Cerebellar nuclear complex (tissue), 1 donor: Measurements from ENCODE around the gene TJP1.
"Not testable (repeated sequence)": the region's sequence is repeated elsewhere in the genome, so short reads cannot be mapped to it uniquely, and the experiment has no call there.

Experiments used
- DNase-seq, 2 experiments: peaks; one replicate each; lab custom pipeline; 2025; lab: John Stamatoyannopoulos, UW

TJP1 gene

DNA sequence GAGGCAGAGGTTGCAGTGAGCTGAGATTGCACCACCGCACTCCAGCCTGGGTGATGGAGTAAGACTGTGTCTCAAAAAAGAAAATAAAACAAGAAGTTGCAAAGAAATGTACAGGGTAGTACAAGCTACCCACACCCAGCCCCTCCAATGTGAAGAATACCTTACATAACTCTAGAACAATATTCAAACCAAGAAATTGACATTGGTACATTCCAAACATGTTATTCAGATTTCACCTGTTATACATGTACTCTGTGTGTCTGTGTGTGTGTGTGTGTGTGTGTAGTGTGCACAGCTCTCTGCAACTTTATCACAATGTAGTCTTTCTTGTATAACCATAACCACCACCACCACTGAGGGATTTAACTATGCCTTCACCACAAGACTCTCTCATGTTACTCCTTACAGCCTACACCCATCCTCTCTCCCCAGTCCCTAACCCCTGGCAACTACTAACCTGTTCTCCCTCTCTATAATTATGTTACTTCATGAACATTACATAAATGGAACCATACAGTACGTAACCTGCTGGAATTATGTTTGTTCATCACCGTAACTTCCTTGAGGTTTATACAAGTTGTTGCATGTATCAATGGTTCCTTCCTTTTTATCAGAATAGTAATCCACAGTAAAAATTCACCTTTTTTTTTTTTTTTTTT lies 16.2 kb upstream of the TJP1 start:
- DNase-seq, result no peak

DNA sequence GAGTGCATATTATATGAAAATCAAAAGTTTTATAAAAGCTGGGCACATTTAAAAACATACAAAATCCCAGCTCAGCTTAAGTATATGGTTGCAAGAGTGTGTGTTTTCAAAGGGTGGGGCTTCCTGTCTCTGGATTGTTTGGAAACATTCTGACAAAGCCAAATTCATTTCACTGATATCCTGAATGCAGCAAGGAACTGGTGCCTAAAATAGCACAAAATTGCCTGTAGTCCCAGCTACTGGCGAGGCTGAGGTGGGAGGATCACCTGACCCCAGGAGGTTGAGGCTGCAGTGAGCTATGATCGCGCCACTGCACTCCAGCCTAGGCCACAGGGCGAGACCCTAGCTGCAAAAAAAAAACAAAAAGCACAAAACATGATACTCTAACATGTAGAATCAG lies 13.0 kb upstream of the TJP1 start:
- no peak for DNase-seq

DNA sequence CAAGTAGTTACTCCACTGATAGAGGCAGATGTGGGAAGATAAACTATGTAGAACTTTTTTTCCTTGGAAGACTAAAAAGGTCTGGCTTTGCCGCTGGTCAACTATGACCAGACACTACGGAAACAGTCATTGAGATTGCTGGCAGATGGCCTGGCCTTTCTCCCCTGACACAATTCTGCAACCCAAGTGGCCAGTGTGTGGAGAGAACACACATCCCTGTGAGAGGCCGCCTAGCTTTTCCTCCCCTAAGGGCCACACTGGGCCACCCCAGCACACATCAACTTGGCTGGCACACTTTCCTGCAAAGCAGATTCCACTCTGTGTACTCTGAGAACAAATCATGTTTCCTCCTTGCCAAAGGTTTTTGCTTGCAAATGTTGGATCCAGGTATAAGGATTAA lies 10.4 kb upstream of the TJP1 start:
- no peak for DNase-seq

DNA sequence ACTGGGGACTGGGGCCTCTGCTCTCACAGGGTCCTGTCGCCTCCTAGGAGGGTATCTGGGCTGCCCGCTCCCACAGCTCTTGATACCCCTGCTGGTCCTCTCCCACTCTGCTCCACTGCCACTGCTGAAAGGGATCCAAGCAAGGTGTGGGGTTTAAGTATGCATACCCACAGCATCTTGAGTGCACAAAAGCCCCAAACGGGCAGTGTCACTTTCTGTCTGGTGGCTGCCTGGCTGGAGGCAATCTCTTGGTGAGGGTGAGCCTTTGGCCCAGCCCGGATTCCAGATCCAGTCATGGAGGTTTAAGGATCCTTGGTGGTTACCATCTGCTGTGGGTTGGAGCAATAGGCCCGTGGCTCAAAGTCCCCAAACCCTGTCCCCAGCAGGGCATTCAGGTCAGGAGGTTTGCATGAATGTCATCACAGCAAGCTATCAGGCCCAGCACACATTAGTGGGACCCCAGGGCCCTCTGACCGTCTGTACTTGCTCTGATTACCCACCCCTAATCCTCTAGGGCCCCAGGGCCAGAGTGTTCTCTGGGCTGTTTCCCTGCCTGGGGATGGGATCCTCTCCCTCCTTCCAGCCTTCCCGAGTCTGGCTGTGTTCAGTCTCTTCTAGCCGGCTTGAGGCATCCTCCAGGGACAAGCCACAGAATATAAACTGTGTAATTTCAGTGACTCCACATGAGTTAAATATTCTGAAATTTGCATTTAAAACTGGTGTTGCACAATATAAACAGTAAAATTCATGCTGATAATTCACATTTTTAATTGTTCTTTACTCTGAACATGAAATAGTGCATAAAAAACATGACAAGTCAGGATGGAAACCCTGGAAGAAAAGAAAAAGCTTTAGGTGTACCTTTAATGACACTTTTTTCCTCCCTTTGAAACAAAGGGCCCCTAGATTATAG lies 4.9 kb upstream of the TJP1 start:
- DNase-seq, result no peak

DNA sequence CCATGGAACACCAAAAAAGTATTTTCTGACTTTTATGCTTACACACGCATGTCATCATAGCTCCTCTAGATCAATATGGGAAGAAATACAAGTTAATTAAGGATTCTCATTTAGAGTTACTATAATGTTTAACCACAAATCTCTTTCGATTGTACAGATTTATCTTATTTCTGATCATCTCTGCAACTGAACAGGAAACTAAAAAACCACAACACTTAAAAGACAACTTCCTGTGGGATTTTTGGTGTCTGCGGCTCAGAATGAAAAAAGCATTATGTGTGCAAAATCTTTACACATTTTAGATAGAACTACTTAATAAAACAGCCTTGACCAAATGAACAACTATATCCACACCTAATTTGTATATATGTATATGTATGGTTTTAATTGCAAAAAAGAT lies 3.0 kb upstream of the TJP1 start:
- DNase-seq, result no peak

DNA sequence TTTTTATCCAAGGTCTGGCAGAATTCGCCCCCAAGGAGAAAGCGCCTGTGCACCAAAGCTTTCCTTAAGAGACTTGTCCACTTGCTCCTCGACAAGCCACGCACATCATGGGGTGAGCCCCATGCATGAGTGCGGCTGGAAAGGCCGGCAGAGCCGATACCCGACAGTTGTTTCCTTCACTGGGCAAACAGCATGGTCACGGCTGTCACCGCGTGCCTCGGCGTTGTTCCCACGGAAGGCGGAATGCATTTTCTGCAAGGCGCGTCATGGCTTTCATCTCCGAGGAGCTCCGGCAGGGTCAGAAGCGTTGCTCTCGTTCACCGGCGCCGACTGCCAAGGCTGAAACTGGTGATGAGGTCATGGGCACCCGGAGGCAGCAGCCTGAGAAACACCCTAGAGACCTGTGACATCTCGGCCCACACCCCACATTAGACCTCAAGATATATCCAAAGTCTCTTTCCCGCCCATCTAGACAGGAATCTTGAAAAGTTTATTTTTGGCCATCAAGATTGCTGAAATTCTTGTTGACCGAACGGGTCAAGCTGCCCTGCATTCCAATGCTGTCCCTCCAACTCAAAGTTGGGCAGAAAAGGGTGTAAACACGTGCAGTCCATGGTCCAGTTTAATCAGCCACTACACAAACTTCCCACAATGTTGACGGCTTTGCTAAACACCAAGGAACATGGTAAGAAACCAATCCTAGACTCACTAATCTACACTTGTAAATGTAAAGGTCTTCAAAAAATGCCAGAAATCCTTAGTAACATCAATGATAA lies 604 bp upstream of the TJP1 start:
- DNase-seq, result no peak

DNA sequence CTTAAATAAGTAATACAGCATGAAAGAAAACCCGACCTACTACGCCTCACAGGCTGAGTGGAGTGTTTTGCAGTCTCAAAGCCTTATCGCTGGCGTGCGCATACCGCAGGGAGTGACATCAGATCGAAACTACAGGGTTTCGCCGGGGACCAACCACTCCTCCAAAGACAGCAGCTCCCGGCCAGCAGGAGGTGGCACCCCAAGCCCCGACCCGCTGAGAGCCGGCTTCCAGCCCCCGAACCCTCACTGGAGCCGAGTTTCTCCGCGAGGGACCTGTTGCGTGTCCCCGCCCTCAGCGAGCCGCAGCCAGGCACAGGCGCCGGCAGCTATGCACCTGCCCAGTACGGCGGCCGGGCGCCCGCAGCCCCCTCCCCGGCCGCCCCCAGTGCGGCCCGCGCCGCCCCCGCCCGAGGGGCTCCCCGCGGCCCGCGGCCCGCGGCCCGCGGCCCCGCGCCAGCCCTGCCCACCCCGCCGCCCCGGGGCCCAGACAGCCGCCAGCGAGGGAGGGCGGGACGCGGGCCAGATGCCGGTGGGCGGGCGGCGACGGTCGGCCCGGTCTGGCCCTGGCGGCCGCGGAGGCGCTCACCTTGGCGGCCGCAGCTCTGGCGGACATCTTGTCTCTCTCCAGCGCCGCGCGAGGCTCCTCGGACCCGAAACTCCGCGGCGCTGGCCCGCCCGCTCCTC lies 710 bp downstream of the TJP1 start:
- DNase-seq, result no peak

DNA sequence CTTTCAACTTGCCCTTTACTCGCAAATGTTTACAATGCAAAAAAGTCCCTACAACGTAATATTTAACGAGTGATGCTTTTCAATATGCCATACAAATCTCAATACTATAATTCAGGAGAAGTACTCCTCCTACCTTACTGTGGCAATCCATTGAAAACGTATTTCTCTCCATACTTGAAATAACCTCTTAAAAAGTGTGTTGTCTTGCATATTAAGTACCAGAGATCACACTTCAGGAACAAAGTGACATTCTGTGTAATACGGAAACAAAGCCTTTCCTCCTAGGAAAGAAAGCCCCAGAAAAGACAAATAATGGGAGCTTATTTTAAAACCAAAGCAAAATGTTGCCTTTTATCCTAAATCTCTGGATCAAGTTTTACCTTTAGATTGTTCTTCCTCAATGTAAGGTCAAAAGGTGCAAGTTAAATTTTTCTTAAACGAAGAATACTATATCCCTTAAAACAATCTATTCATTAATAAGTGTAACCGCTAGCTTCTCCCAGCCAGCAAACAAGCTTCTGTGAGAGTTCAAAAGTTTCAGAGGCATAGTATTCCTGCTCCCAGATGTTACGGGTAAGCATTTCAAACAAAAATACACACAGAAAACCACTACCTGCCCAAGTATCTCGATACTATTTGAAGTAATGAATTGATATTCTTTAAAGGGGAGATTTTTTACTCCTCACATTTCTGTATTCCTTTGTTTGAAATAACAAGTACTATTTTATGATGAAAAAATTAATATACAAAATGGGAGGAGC lies 1.7 kb downstream of the TJP1 start:
- no peak for DNase-seq

DNA sequence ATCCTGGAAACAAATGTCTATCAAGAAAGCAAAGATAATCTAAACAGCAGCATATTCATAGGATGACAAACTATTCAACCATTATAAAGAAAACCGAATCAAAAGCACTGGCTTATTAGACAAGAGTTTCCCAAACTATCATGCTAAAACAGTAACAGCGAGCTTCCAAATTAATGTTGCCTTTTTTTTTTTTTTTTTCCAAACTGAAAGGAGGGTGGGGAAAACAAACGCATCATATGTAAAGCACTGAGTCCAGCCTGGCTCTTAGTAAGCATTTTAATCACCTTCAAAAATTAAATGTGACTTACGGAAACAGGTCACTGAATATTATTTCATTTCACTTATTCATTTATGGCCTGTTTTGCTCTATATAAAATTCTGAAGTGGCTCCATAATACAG lies 2.3 kb downstream of the TJP1 start:
- no peak for DNase-seq

DNA sequence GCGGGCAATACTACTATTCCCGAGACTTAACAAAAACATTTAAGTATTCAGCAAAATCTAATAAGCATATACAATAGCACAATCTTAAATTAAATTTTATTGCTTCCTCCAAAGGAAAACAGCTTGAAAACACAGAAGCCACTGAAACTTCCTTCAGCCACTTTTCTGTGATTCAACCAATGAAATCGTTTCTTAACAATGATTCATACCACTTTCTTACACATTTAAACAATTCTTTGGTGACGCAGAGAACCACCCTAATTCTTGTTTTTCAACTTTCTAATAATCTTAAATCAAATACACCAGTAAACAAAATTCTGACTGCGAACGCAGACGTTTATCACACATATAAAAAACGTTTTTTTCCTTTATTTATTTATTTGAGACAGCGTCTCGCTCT lies 4.1 kb downstream of the TJP1 start:
- no peak for DNase-seq

DNA sequence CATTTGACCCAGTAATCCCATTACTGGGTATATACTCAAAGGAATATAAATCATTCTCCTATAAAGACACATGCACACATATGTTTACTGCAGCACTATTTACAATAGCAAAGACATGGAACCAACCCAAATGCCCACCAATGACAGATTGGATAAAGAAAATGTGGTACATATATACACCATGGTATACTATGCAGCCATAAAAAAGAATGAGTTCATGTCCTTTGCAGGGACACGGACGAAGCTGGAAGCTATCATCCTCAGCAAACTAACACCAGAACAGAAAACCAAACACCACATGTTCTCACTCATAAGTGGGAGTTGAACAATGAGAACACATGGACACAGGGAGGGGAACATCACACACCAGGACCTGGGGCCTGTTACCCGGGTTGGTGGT lies 4.8 kb downstream of the TJP1 start:
- not testable (repeated sequence) for DNase-seq

DNA sequence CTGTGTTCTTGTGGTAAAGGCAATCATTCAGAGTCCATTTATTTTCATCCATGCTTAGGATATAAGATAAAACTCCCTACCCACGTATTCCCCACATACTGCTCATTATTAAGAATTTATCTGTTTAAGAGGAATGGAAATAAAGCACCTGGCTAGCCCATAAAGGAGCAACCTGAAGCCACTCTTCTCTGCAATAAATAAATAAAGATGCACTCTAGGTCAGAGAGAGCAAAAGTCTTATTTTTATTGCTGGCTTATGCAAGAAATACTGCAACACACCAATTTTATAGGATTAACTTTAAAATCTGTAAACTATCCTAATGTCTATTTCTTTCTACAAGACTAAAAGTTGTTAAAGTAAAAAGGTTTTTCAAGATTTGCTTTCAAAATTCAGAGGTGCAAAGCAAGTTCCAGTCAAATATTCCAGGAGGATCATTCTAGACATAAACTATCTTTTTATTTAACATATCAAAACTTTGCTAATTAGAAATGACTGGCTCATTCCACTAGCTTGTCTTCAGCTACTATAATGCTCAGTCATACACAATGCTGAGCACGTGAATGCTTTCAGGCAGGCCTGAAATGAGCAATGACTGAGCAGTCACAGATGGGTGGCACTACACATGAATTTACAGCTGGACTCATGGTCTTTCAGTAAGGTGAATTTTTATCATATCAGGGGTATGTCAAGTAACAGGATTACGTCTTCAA lies 7.1 kb downstream of the TJP1 start:
- no peak for DNase-seq

DNA sequence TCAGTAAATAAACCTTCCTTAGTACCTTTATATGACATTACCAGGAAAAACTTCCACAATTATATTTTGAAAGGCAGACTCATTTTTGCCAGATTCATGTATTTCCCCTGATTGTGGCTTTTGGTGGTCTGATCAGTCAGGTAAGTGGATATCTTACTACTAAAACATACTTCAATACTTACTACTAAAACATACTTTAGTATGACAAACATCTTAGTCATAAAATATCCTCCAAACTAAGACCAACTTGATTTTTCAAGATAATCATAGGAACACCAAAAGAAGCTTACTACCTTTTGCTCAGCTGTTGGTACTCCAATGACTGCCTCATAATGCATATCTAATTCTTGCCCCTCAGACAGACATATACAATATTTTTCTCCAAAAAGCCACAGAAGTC lies 9.3 kb downstream of the TJP1 start:
- DNase-seq, result no peak

DNA sequence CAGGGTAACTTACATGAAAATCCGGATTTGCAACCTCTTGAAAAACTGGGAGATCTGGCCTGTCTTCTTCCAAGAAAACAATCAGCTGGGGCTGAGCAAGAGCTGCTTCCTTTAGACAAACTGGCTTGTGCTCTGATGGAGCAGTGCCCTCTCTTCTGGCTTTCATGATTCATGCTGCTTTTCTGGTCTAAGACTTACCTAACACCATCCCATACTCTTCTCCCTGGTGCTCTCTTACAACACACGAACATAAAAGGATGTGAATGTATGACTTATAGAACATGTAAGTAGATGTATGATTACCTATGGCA lies 9.9 kb downstream of the TJP1 start:
- DNase-seq, result no peak

DNA sequence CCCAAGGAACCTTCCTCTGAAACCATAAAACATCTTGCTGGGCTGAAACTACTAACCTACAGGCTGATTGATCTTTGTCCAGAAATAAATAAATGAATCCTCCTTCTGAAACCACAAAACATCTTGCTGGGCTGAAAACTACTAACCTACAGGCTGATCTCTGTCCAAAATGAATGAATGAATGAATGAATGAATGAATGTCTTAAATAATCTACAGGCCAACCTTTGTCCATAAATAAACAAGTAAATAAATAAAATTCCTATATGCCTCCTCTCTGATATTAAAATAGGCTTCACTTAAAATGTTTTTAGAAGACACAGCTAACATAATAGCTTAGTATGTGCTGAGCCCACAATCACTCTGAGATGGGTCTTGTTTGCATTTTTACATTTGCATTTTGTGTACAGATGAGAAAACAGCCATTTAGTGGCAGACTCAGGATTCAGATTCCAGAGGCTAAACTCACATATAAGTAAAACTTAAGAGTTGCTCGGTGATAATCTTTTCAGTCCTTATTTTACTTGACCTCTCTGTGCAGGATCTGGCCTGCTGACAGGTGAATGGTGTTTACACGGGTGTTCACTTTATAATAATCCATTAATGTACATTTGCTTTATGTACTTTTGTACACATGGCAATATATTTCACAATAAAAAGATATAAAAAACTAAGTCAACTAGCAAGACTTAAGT lies 10.4 kb downstream of the TJP1 start:
- DNase-seq, result no peak

DNA sequence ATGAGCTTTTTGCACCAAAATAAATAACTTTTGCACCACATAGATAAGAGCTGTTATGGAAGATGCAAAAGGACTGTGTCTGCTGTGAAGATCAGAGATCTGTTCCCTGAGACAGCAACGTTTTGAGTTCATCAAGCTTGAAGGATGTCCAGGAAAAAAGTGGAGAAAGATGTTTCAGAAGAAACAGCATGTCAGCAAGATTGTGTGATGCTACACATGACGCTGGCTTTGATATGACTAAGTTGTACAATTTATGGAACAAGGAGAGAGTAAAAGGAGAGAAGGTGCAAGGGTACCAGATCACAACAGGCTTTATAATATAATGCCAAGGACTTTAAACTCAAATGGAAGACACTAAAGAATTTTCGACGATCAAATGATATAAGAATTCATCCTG lies 16.6 kb downstream of the TJP1 start:
- DNase-seq, result no peak

DNA sequence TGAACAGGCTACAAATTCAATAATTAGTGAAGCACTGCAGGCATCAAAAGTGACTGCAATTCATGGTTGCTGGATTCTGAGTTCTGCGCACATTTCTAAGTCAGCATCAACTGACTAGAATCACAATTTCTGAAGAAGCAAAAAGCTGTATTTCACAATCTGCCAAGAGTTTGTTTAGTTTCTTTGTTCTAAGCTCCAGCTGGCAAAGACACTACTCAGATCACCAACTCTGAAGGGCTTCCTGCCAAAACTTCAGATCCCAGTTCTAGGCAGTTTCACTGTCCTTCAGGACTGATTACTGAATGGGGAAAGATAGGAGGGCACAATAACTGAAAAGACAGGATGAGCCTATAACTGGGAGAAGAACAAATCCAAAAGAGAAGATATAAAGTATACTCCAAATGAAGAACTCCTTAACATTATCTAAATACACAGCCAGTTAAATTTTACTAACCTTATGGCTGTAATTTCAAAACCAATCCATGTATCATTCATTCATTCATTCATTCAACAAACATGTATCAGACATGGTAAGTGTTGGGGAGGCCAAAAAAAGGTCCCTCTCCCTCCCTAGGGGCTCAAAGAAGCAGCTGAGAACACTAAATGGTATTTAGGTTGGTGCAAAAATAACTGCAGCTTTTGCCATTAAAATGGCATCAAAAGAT lies 17.1 kb downstream of the TJP1 start:
- no peak for DNase-seq

DNA sequence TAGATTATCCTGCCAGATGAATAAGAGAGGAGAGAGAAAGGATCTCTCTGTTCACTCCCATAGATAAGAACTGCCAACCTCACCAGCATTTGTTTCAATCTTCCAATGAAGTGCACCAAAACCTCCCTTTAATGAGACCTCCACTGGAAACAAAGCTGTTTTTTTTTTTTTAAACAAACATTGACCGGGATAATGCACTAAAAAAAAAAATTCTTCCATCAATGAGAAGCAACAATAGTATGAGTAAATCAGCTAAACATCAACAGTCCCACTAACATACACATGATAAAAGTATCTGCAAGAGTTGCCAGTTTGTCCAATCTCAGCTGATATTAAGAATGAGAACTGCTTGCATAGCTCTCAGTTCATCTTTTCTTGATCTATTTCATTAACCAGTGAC lies 19.9 kb downstream of the TJP1 start:
- no peak for DNase-seq

DNA sequence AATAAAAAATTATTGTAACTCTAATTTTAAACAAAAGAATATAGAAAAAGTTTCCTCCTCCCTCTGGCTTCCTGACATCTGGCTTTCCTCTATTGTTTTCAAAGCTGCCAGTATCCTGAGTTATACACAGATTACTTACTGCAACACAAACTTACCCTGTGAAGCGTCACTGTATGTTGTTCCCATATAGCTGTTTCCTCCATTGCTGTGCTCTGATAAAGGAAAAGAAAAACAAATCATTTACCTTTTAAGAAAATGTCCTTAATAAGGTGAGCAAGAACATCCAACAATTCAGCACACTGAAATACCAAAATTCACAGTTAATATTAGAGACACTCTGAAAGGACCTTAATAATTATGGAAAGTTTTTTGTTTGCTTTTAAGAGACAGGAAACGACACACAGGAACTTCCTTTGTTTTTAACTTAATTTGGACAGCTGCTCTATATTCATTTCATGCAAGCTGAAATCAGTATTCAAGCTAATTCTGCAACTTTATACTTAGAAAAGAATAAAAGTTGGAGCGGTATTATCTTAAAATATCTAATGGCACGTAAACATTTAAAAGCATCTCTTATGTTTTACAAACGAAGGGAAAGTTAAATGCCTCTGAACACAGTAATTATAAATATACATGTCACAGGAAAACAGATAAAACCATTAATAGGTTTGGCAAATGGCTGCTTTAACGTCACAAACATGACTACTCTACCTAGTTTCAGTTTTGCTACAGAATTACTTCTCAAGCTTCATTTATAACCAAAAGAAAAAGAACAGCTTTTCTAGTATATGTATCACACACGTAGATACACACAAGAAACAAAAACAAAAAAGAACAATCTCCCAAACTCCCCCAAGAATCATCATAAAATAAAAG lies 21.5 kb downstream of the TJP1 start:
- DNase-seq, result no peak
